GM19193 (cell line): Measurements from ENCODE around the gene EPS8.

ENCODE experiments used
- POLR2A ChIP-seq: IDR thresholded peaks from 4 replicates; pipeline ENCODE4 v1.6.1; 2011; ENCODE audit not compliant: insufficient read depth, insufficient read length; ENCODE audit errors: extremely low read depth

EPS8 gene

DNA sequence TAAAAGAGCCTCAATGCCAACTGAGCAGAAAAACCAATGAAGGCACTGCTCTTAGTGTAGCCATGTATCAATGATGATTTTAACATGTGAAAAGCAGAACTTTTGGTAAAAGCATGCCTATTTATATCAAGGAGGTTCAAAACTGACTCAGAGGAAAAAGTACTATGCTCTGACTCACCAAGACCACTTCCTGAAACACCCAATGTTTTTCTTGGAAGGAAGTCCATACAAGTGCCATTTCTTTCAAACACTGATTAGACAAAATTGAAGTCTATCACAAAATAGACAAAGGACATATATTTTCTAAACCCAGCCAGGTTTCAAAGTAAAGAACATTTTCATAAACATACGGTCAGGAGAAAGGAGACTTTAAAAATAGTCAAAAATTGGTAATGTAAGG lies 88.6 kb downstream of the EPS8 start:
- no peak for TF ChIP-seq POLR2A

DNA sequence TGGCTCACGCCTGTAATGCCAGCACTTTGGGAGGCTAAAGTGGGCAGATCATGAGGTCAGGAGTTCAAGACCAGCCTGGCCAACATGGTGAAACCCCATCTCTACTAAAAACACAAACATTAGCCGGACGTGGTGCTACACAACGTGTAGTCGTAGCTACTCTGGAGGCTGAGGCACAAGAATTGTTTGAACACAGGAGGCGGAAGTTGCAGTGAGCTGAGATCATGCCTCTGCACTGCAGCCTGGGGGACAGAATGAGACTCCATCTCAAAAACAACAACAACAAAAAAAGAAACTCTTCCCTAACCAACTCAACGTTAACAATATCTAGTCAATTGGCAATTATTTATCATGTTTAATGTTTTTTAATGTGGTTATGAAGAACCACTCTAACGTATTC lies 89.3 kb downstream of the EPS8 start:
- no peak for TF ChIP-seq POLR2A

DNA sequence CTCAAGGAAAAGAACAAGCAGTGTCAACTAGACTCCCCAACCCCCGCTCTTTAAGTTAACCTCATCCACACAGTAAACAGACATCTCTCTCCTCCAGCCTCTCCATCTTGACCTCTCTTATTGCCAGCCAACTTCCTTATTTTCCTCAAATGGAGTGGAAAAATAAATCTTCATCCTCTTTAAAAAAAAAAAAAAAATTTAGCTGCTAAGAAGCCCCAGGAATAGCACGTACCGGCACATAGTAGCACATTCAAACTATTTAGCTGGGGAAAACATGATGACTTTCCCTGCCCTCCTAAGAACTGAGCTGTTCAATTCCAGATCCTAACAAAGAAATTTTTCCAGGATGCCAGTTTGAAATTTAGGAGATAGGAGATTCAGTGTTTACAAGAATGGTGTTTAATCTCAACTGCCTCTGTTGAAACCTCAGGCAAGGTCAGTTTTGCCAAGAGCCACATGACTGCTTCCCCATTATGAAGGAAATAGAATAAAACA lies 90.8 kb downstream of the EPS8 start:
- no peak for TF ChIP-seq POLR2A

DNA sequence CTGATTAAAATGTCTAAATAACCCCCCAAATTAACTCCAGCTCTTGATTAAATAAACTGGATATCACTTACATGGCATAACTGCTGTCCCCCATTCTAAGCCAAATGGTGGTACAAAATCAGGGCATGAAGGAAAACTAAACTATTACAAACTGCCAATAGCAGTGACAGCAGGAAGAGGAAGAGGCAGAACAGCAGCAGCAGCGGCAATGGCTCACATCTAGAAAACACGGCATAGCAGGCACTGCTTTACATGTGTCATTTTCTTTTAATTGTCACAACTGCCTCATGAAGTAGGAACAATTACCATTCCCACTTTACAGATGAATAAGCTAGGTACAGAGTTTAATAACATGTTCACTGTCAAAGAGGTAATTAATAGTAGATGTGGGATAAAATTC lies 92.0 kb downstream of the EPS8 start:
- no peak for TF ChIP-seq POLR2A

DNA sequence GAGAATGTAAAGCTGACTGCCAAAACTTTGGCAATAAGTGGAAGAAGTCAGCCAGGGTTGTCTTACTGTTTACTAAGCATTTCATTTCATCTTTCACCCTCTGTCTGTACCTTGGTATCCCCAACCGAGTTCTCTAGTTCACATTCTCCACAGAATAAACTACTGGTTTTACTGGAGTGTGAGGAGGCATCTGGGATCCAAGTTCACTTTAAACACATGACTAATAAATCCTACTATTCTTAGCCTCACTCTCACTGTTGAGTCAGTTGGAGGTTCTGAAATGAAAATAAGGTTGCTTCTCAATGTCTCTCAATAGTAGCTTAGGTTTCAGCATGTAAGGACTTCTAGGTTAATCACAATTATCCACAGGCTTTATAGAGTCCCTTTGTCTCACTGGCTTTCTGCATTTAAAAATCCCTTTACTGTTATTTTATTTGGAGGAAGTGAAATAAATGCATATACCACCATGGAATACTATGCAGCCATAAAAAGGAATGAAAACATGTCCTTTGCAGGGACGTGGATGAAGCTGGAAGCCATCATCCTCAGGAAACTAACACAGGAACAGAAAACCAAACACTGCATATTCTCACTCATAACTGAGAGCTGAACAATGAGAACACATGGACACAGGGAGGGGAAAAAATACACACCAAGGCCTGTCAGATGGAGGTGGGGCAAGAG lies 95.8 kb downstream of the EPS8 start:
- TF ChIP-seq POLR2A = no peak

DNA sequence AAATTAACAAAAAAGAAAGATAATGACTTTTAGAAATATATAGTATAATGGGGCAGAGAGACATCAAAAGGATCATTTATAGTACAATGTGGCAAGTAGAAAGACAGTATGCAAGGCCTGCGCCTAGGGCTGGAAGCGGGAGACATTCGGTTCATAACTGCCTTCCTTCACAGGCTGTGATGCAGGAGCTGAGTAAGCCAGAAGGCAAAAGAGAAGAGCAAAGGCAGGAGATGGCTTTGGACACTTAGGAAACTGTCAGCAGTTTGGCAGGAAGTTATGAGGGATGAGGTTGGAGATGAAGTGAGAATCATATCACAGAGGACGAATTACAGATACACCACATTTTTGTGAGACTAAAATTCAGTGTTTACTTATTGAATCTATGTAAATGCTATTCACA lies 97.8 kb downstream of the EPS8 start:
- no peak for TF ChIP-seq POLR2A

DNA sequence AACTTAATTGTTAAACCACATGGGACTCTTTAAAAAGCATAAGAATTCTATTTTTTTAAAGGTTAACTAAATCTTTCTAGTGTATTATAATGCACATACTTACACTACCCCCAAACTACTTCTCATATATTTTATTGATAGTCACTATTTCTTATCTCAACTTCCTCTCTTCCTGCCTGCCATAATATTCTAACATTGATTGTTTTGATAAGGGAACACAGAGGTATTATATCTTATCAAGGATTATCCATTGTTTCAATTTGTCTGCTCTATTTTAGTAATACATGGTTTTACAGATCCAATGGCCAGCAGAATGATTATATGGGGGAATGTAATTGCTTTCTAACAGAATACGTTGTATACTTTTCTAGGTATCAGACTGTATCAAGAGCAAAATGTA lies 98.9 kb downstream of the EPS8 start:
- no peak for TF ChIP-seq POLR2A

DNA sequence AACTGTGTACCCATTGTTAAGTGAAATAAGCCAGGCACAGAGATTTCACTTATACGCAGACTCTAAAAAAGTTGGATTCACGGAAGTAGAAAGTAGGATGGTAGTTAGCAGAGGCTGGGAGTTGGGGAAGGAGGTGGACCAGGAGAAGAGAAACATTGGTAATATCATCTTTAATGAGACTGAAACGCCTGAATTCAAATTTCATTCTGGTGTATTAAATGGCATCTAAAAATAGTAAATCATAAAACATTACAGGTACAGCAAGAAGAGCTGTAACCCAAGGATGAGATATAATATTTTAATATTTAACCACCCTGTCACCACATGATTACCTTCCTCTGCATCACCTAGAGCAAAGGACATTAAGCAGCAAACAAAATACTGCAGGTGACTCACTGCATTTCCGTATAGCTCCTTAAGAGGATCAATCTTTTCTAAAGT lies 99.4 kb downstream of the EPS8 start:
- no peak for TF ChIP-seq POLR2A

DNA sequence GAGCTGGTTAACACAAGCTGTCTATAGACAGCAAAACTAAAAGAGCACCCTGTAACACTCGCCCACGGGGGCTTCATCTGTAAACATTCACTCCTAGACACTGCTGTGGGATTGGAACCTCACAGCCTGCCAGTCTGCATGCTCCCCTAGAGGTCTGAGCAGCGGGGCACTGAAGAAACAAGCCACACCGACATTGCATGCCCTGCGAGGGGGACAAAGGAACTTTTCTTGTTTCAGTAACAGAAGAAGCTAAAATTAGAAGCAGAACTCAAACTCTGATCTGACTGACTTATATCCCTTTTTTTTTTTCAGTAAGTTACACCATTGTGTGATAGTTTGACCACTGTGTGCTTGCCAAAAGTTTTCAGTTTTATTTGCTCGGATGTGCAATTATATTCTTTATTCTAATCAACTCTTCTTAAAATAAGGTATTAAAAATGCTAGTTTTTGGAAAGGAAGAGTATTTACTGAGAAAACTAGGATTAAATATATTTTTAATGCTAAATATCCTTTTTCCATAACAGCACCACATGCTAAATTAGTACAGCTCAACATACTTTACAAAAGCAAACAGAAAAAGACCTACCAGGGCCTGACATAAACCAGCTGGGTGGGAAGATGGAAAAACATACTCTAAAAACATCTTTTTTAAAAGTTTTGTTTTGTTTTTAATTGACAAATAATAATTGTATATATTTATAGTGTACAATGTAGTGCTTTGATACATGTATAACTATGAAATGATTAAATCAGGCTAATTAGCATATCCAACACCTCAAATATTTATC lies 100.2 kb downstream of the EPS8 start:
- no peak for TF ChIP-seq POLR2A

DNA sequence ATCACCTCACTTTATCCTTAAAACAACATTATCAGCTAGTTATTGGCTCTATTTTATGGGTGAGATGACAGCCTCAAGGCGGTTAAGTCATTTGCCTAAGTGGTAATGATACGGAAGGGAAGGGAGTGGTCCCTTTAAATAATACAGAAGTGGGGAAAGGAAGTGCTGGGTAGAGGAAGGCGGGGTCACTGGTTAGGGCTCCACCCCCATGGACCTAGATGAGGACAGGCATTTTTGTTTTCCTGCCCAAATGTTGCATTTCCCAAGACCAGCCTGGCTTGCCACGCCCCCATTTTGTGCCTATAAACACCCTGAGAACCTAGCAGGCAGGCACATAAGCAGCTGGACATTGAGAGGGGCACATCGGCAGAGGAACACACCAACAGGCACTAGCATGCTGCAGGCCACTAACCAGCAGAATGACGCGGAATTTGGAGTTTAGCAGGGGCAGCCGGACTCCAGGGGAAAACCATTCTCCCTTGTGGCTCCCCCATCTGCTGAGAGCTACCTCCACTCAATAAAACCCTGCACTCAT lies 100.9 kb downstream of the EPS8 start:
- TF ChIP-seq POLR2A = no peak

DNA sequence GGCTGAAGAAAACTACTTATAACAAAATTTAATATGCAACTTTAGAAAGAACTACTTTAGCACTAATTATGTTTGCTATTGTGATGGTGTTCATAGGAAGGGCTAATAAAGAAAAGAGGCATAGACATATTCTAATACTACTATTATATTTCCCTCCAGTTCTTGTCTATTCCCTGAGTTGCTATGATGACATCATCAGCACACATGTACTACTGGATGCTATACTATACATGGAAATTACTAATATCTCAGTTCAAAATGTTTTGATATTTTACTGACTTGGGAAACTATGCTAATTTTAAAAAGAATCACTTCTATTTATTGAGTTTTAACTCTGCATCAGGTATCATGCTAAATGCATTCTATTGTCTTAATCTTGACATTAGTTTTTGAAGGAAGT lies 101.6 kb downstream of the EPS8 start:
- TF ChIP-seq POLR2A = no peak

DNA sequence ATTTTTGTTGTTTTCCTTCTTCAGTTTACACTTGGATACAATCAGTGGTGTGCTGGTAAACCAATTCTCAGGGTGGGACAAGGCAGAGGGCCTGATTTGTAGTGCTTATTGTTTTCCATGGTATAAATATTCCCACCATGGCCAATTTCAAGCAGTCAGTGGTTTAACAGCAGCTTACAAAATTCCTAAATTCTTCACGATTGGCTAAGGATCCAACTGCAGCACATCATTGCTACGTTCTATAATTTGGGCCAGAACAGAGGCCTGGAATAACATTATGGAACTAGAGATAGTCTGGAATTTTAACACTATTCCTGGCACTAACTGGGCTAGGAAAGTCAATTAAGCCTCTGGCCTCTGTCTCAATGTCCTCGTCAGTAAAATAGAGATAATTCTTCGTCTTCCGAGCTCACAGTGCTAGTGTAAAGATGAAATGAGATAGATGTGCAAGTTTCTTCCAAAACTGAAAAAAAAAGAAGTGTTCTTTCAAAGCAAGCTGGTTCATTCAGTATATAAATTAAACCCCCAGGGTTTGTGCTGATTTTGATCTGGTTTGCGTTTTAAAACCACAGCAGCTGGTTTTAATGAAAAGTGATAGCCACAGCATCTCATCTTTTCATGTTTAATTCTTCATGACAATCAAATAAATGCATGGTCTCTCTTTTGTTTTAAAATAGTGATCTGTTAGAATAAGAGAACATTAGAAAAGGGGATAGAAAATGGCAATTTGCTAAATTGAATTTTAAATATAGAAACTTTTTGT lies 104.1 kb downstream of the EPS8 start:
- TF ChIP-seq POLR2A = no peak

DNA sequence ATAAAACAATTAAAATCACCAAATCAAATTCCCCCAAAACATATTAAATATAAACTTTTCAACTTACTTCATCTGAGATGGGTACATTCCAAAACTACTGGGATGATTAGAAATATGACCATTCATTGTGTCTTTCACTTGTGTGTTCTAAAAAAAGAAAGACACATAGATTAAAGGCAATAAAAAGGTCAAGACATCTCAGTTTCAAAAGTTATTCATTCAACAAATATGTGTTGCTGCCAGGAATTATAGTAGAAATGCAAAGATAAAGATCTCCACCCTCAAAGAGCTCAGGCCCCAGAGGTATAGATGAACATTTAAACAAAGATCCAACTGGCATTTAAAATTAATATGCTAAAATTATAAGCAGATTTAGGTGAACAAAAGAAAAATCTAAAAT lies 106.4 kb downstream of the EPS8 start:
- TF ChIP-seq POLR2A = no peak

DNA sequence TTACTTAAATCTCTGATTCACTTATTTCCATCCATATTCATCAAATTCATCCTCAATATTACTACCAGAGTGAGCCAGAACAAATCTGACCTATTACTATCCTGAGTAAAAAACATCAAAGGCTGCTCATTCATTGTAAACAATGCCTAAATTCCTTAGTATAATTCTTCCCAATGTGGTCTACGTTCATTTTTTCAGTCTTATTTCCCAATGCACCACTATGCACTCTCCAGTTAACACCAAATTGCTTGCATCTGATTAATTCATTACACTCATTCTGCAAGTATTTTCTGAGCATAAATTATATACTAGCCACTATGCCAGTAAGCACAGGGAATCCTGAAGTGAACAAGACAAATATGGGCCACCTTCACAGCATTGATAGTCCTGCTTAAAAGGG lies 110.0 kb downstream of the EPS8 start:
- TF ChIP-seq POLR2A = no peak

DNA sequence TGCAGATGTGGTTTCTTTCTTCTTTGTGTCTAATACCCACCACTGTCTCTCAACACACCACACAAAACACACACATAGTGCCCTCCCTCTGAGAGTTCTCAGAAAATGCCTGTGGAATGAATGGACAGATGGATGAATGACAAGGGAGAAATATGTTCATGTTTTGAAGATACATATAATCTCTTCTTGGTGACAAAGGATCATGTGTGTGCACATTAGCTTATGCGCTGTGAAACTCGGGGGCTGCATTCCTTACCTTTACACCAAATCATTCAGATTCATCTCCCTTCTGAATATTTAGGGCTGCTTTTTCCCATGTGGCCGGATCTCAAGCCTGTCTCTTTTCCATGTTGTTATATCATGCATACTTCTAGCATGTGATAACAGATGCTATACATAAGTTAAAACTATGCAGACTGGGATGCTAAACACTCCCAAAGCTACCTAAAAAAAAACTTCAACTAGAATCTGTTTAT lies 111.4 kb downstream of the EPS8 start:
- no peak for TF ChIP-seq POLR2A
